Right cardiac atrium (tissue), 5 donors: ENCODE measurements around the gene CD44. TPM values are rescaled to one million over a fixed set of nuclear protein-coding genes. Genes with fewer than 3 reads are reported as not detected.
A peak's percentile ranks its signal among the peaks of the same experiment; 100 is the strongest.

Experiments used
- ATAC-seq, 2 donors: fragments of 200-7000 bp; cut with Tn5 transposase; one replicate each; pipeline versions ENCODE4 v1.8.0 to v1.9.1; 2020; ENCODE audit warnings: moderate library complexity in 2 of 2, mild to moderate bottlenecking in 1 of 2
- DNase-seq, 3 donors: peaks; one replicate each; pipeline ENCODE4 v3.0.0-alpha.2; 2020
- H3K27ac ChIP-seq: one replicate; pipeline ENCODE4 v1.5.1; 2013; ENCODE audit warnings: mild to moderate bottlenecking, low read length, control low read depth, moderate library complexity
- H3K27me3 ChIP-seq: one replicate; pipeline ENCODE4 v1.6.1; 2013; ENCODE audit not compliant: control insufficient read depth, insufficient read depth
- H3K4me1 ChIP-seq: one replicate; pipeline ENCODE4 v1.6.1; 2013; ENCODE audit warnings: low read length; ENCODE audit not compliant: control insufficient read depth, insufficient read depth
- H3K4me3 ChIP-seq: one replicate; pipeline ENCODE4 v1.5.1; 2013; ENCODE audit warnings: low read length, control low read depth
- H3K9me3 ChIP-seq: one replicate; pipeline ENCODE4 v1.6.1; 2013; ENCODE audit warnings: low read length; ENCODE audit not compliant: control insufficient read depth
- WGBS: extraction: QIAGEN DNeasy Blood & Tissue Kit; methylation state at CpG from one replicate; pipeline ENCODE4 v1.1.7; 2013; 5-methylcytosine and 5-hydroxymethylcytosine counted together
- intact Hi-C, 4 donors: fragments of 100-400 bp; cut with DNase I; formaldehyde crosslinking; loops; one replicate each; pipeline versions ENCODE4 v1.11.0 to v1.14.0; 2022 to 2023
- polyA plus RNA-seq: library from polyadenylated mRNA; stranded (reverse); fragments of 200-250 nt; gene quantifications from one replicate; pipeline ENCODE4 v1.2.3, GENCODE V29; 2013
- total RNA-seq, 4 donors: library from RNA; stranded (reverse); fragmentation: NEBNext Ultra II Directional; extraction: Animal tissue kit (Norgen Biotek cat#: 25700); gene quantifications; one replicate each; pipeline ENCODE4 v1.2.1, GENCODE V29; 2021
- donor health status: healthy with polysubstance abuse.
- donor health status: DM: no; HTN: yes; CAD: no.
- donor health status: DM: no; HTN: no; CAD: no.
- donor health status: DM: no; HTN: yes; CAD: no; lungs with severe emphysema.
- donor health status: DM: yes; HTN: yes; CAD: no.

CD44 gene
- total and polyA plus RNA-seq, 5 donors = 7.5 to 50.7 (median 36.9) TPM

DNA sequence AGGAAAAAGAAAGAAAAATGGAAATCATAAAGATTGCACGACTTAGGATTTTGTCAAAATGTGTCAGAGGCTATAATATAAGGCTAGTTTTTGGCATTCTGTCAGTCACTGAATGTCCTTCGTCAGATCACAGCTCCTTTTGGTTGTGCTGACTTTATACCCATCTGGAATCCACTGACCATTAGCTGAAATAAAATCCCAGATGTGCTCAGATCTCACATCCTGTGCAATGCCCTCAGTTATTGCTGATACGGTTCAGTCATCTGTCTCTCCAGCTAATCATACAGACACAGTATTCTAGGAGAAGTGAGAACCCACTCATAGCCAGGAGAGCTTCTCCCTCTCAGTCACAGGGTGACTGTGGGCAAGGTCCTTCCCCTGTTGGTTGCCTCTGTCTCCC lies 11.5 kb downstream of the CD44 start:
- Histone ChIP-seq H3K9me3 (no peaks in the 10 kb centered on the region), H3K4me1 (peaks cover 4% of the 10 kb centered on the region), H3K4me3 (no peak overlapping the region), H3K27ac (no peak overlapping the region), H3K27me3 (no peaks in the 10 kb centered on the region)
- no peak for DNase-seq
- ATAC-seq = no peak
- intact Hi-C loops = no loop called here
- WGBS = 88% methylated on average over 3 of the region's 3 CpGs

GRCh38 chr11:35151241-35151640 lies 12.3 kb downstream of the CD44 start:
- H3K27ac ChIP-seq = peak overlapping the region; percentile 8
- intact Hi-C loops = no loop called here
- H3K27me3 ChIP-seq = no peaks in the 10 kb centered on the region
- no peak overlapping the region for H3K4me3 ChIP-seq
- peak in 1 of 2 donors; percentile 28 for ATAC-seq
- no peak for DNase-seq
- no peaks in the 10 kb centered on the region for H3K9me3 ChIP-seq
- 73% methylated on average over 1 of the region's 1 CpG for WGBS
- H3K4me1 ChIP-seq = peaks cover 3% of the 10 kb centered on the region

DNA sequence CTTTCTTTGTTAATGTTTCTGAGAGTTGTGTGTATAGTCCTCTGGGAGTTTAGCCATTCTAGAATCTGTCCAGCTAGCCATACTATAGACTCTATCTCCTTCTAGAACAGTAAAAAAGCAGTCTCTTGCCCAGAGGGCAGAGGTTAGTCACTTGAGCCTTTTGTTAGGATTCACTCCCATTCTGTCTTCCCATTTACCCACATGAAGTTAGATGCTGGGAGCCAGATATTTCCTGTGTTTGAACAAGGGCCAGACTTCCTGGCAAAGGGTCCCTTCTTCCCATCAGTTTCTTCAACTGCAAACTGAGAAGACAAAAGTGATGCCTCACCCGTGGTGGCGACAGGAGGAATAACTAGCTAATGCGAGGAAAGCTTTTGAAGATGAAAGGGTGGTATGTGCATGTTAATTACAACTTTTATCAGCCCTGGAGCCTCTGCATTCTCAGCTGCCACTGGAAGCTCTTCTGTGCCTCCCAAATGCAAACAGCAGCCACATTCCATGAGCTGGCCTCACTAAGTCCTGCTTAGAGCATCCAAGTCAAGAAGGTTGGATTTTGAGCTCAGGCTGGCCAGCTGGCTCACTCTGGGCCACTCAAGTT lies 12.8 kb downstream of the CD44 start:
- intact Hi-C loops = no loop called here
- H3K9me3 ChIP-seq = no peaks in the 10 kb centered on the region
- H3K4me1 ChIP-seq = peaks cover 6% of the 10 kb centered on the region
- no peak for DNase-seq
- no peak for ATAC-seq
- H3K27me3 ChIP-seq = no peaks in the 10 kb centered on the region
- no peak overlapping the region for H3K4me3 ChIP-seq
- no peak overlapping the region for H3K27ac ChIP-seq
- WGBS = 61% methylated on average over 3 of the region's 3 CpGs

DNA sequence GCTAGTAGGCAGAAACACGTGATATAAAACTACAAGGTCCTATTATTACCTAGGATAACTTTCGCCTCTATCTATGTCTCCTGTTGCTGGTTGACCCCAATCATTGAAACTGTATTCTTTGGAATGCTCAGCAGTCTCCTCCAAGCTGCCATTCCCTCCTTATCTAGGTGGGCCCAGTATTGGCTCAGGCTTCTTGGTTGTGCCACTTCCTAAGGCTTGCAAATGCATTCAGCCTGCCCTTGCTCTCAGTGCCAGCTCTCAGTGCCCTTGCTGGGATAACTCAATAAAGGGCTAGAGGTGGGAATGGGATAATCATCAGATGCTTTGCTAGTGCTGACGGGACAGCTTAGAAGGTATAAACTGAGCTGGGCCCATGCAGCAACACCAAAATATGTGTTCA lies 13.6 kb downstream of the CD44 start:
- Histone ChIP-seq H3K27me3 (no peaks in the 10 kb centered on the region), H3K9me3 (no peaks in the 10 kb centered on the region), H3K4me3 (no peak overlapping the region), H3K27ac (no peak overlapping the region), H3K4me1 (peaks cover 7% of the 10 kb centered on the region)
- ATAC-seq (no peak), DNase-seq (no peak)
- intact Hi-C loops = no loop called here
- WGBS = 94% methylated on average over 3 of the region's 3 CpGs

DNA sequence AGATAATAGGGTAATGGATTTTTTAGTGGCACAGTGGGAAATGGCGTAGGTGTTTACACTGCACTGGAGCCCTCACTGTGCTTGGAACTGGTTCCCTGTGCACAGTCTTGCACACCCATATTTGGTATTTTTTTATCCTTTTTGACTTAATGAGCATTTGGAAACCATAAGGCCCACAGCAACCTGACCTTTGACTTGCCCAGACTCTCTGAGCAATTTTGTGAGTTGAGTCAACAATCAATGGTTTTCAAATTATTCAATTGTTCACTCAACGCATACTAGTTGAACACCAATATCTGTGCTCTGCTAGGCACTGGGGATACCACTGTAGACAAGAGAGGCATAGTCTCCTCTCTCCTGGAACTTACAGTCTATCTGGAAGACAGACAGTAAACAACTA lies 14.3 kb downstream of the CD44 start:
- ATAC-seq = no peak
- intact Hi-C loops = no loop called here
- no peak for DNase-seq
- WGBS = 90% methylated on average over 2 of the region's 2 CpGs
- Histone ChIP-seq H3K27me3 (no peaks in the 10 kb centered on the region), H3K27ac (no peak overlapping the region), H3K4me3 (no peak overlapping the region), H3K9me3 (no peaks in the 10 kb centered on the region), H3K4me1 (peaks cover 14% of the 10 kb centered on the region)

DNA sequence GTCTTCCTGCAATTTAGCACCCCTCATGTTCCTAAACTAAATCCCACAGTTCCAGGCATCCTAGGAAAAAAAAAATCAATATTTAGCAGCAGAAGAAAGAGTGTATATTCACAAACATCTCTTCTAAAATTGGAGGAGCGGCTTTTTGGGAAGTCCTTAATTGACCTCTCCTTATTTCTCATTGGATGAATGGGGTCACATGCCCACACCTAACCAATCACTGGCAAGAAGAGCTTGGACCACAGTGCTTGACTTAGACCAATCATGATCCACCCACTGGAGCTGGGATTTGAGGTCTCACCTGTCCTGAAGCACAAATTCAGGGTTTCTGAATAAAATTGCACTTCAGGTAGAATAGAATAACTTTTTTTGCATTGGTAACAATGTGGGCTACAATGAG lies 16.0 kb downstream of the CD44 start:
- peaks cover 20% of the 10 kb centered on the region for H3K4me1 ChIP-seq
- no peak overlapping the region for H3K27ac ChIP-seq
- 99% methylated on average over 1 of the region's 1 CpG for WGBS
- H3K9me3 ChIP-seq = no peaks in the 10 kb centered on the region
- H3K27me3 ChIP-seq = no peaks in the 10 kb centered on the region
- intact Hi-C loops = no loop called here
- ATAC-seq (no peak), DNase-seq (no peak)
- no peak overlapping the region for H3K4me3 ChIP-seq

- no peak for ATAC-seq
- intact Hi-C loops = no loop called here
- Histone ChIP-seq H3K4me3 (no peak overlapping the region), H3K27ac (no peak overlapping the region), H3K27me3 (no peaks in the 10 kb centered on the region), H3K9me3 (no peaks in the 10 kb centered on the region), H3K4me1 (peaks cover 20% of the 10 kb centered on the region)
- DNase-seq = no peak
- 88% methylated on average over 5 of the region's 5 CpGs for WGBS
These were observed 16.7 kb downstream of the CD44 start for GRCh38 chr11:35155677-35156076.

- peak in 1 of 3 donors; percentile 27 for DNase-seq
- intact Hi-C loops = no loop called here
- peaks cover 17% of the 10 kb centered on the region for H3K4me1 ChIP-seq
- peak; percentile 79 to 85 for ATAC-seq
- H3K4me3 ChIP-seq = no peak overlapping the region
- peak overlapping the region; percentile 54 for H3K27ac ChIP-seq
- WGBS = 44% methylated on average over 12 of the region's 12 CpGs
- H3K27me3 ChIP-seq = no peaks in the 10 kb centered on the region
- H3K9me3 ChIP-seq = no peaks in the 10 kb centered on the region
These were observed 19.1 kb downstream of the CD44 start for GRCh38 chr11:35157814-35158700.

- peak overlapping the region; percentile 33 for H3K27ac ChIP-seq
- intact Hi-C loops = no loop called here
- DNase-seq (peak; percentile 43 to 77 (median 53)), ATAC-seq (peak; percentile 86 to 91)
- no peaks in the 10 kb centered on the region for H3K27me3 ChIP-seq
- WGBS = 45% methylated on average over 6 of the region's 6 CpGs
- H3K9me3 ChIP-seq = no peaks in the 10 kb centered on the region
- peaks cover 19% of the 10 kb centered on the region for H3K4me1 ChIP-seq
- H3K4me3 ChIP-seq = no peak overlapping the region
These were observed 19.9 kb downstream of the CD44 start for GRCh38 chr11:35158701-35159510.

DNA sequence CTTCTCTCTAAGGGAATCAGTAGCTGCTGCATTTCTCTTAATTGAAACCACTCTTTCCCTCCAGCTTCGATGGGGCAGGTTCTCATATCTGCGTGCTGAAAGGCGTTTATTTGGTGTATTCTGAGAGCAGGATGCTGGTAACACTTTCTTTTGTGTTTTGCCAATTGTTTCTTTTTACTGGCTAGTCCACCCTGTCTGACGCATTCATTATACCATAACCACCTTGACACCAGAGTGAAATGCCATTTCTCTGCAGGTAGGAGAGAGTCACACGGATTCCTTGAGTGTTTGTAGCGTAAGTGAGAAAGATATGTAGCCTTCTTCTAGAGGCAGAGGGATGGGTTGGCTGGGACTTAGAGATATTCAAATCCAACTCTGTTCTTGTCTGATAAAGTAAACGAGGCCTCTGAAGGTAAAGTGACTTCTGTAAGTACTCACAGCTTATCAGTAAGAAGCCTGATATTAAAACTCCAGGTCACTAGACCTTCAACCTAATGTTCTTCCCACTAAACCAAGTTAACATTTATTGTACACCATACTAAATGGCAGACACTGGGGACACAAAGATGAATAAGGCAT lies 21.4 kb downstream of the CD44 start:
- intact Hi-C loops = no loop called here
- DNase-seq (no peak), ATAC-seq (no peak)
- Histone ChIP-seq H3K4me3 (no peak overlapping the region), H3K9me3 (no peaks in the 10 kb centered on the region), H3K27me3 (no peaks in the 10 kb centered on the region), H3K4me1 (peaks cover 19% of the 10 kb centered on the region), H3K27ac (no peak overlapping the region)
- 89% methylated on average over 7 of the region's 7 CpGs for WGBS
